PC-9 (cell line): ENCODE results near the gene SPACDR. TPM values are rescaled to one million over a fixed set of nuclear protein-coding genes. Genes with fewer than 3 reads are reported as not detected.

Source experiments
- BruUV-seq: library from RNA; stranded (reverse); fragments of 400-500 nt; replicated peaks from 2 replicates; lab custom pipeline; 2021; lab: Mats Ljungman, UMichigan
- CTCF ChIA-PET: fragments of 300-600 bp; sonication (Branson Sonifier 250); formaldehyde crosslinking; loops from one replicate; lab custom pipeline; 2022; ENCODE audit warnings: antibody characterized with exemption; lab: Charles Lee
- POLR2A ChIA-PET: fragments of 300-600 bp; sonication (Branson Sonifier 250); formaldehyde crosslinking; loops from one replicate; lab custom pipeline; 2022; ENCODE audit warnings: antibody characterized with exemption; ENCODE audit not compliant: unreplicated experiment; lab: Charles Lee
- DNase-seq, 2 experiments: peaks; one replicate each; pipeline versions ENCODE4 v3.0.0 to v3.0.0-alpha.2; 2015 to 2022; ENCODE audit warnings: mixed read lengths in 1 of 2
- H2AFZ ChIP-seq: fragments of 200-600 bp; sonication (generic); 2 replicates; pipeline ENCODE4 v1.8.1; 2017; ENCODE audit warnings: antibody characterized with exemption
- H3F3A ChIP-seq: fragments of 200-600 bp; sonication (generic); 2 replicates; pipeline ENCODE4 v1.8.1; 2017; ENCODE audit warnings: antibody characterized with exemption, mild to moderate bottlenecking, low read depth; ENCODE audit not compliant: insufficient read depth
- H3K27ac ChIP-seq: fragments of 200-600 bp; sonication (generic); 2 replicates; pipeline ENCODE4 v1.6.1; 2016; ENCODE audit warnings: mixed run types
- H3K27me3 ChIP-seq: fragments of 200-600 bp; sonication (generic); 2 replicates; pipeline ENCODE4 v1.6.1; 2016; ENCODE audit warnings: low read depth, mixed run types; ENCODE audit not compliant: insufficient read depth
- H3K36me3 ChIP-seq: fragments of 200-600 bp; sonication (generic); 2 replicates; pipeline ENCODE4 v1.6.1; 2016; ENCODE audit warnings: low read depth, mixed run types
- H3K4me1 ChIP-seq: fragments of 200-600 bp; sonication (generic); replicated peaks from 2 replicates; pipeline ENCODE4 v1.6.1; 2016; ENCODE audit warnings: mixed run types; ENCODE audit not compliant: insufficient read depth
- H3K4me2 ChIP-seq: fragments of 200-600 bp; sonication (generic); 2 replicates; pipeline ENCODE4 v1.6.1; 2017; ENCODE audit warnings: mixed run types
- H3K4me3 ChIP-seq: fragments of 200-600 bp; sonication (generic); 2 replicates; pipeline ENCODE4 v1.6.1; 2016; ENCODE audit warnings: mixed run types
- H3K79me2 ChIP-seq: fragments of 200-600 bp; sonication (generic); 2 replicates; pipeline ENCODE4 v1.6.1; 2017; ENCODE audit warnings: low read depth, mixed run types
- H3K9me2 ChIP-seq: fragments of 200-600 bp; sonication (generic); 2 replicates; pipeline ENCODE4 v1.8.1; 2017; ENCODE audit warnings: mild to moderate bottlenecking; ENCODE audit not compliant: insufficient read depth
- H3K9me3 ChIP-seq: fragments of 200-600 bp; sonication (generic); 2 replicates; pipeline ENCODE4 v1.8.1; 2016; ENCODE audit warnings: low read depth; ENCODE audit not compliant: insufficient read depth
- H4K20me1 ChIP-seq: fragments of 200-600 bp; sonication (generic); 2 replicates; pipeline ENCODE4 v1.8.1; 2017; ENCODE audit not compliant: insufficient read depth
- EZH2 ChIP-seq: fragments of 200-600 bp; sonication (generic); IDR thresholded peaks from 2 replicates; pipeline ENCODE4 v1.8.0; 2017; ENCODE audit warnings: antibody characterized with exemption, low read depth
- intact Hi-C: fragments of 100-400 bp; cut with micrococcal nuclease; formaldehyde crosslinking; loops from one replicate; pipeline ENCODE4 v1.10.0; 2022; ENCODE audit not compliant: unreplicated experiment
- total RNA-seq: library from RNA; stranded (reverse); gene quantifications from 2 replicates; pipeline ENCODE4 v1.2.3, GENCODE V29; 2021
- TF ChIP-seq, protein P1 (sequence below): fragments of 200-600 bp; sonication (generic); conservative IDR thresholded peaks from 2 replicates; pipeline ENCODE4 v1.6.1; 2017; ENCODE audit warnings: mixed run types, antibody characterized with exemption, mild to moderate bottlenecking, moderate library complexity

SPACDR gene
- total RNA-seq, 1 experiment from 2014 or later: 1.4 TPM

DNA sequence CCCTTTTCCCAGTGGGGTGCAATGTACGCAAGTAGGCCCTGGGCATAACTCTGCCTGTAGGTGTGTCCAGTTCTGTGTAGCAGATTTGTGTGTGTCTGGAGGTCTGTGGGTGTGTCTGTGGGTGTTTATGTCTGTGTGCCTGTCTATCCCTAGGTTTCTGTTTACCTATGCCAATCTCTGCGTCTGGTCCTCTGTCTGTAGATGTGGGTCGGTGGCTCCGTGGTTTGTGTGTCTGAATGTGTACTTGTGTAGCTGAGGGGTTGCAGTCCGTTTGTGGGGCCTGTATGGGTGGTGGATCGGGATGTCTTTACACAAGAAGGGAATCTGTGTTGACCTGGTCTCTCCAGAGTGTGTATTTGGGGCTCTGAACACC is 20.6 kb upstream of the SPACDR start:
- H3K4me3 ChIP-seq: no peak overlapping the region
- CTCF ChIA-PET: no interaction called here

DNA sequence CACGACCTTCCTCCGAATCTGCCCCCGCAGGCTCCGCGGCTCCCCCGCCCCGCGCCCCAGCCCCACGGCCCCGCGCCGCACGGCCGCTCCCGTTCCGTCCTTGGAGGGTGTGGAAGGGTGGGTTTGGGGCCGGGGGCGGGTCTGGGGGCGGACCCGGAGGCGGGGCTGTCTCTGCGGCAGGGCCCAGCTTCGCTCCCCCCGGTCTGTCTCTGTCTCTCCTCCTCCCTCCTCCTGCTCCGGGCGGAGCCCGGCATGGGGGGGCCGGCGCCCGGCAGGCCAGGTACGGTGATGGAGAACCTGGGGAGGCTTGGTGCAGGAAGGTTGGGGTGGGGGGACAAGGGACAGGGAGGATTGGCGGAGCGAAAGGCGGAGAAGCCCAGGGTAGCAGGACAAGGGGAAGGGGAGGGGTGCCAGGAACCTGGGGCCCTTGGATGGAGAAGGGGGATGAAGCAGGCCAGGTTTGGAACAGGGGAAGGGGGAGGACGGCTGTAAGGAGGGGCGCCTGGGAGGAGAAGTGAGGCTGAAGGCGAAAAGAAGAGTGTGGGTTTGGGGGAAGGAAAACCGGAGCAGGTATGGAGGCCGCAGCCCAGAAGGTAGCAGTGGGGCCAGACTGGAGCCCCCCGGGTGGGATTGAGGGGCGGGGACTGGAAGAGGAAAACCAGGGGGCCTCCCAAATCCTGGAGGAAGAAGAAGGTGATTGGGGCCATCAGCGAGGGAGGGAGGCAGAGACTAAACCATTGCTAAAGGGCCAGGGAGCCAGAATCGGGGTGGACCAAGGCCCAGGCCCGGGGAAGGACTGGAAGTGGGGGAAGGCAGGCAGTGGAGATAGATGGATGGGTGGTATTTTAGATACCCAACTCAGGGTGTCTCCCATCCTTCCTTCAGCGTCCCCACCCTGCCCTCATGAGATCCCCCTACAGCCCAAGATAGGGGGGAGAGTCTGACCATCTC is 19.9 kb upstream of the SPACDR start, which contains the start of gene NYAP1:
Gene NYAP1 (plus strand): TSS at position 206 of the 951 bp plus-strand sequence. CDS start 1,385 bp downstream, outside the sequence.
- Histone ChIP-seq H3K9me3 (no peaks in the 10 kb centered on the region), H3K36me3 (no peaks in the 10 kb centered on the region), H3K4me1 (peaks cover 24% of the 10 kb centered on the region), H3K27ac (no peak within 1 kb of the TSS), H3K79me2 (no peaks in the 10 kb centered on the region; the same call in 1 of the 2 replicates), H2AFZ (peak within 1 kb of the TSS; percentile 84), H3F3A (peaks cover 15% of the 10 kb centered on the region; the same call in 1 of the 2 replicates), H3K4me3 (peak within 1 kb of the TSS; percentile 65), H4K20me1 (no peaks in the 10 kb centered on the region), H3K27me3 (no peaks in the 10 kb centered on the region), H3K9me2 (no peaks in the 10 kb centered on the region), H3K4me2 (peak within 1 kb of the TSS; percentile 83)
- TF ChIP-seq EZH2: no peak
- TF ChIP-seq, protein P1, sequence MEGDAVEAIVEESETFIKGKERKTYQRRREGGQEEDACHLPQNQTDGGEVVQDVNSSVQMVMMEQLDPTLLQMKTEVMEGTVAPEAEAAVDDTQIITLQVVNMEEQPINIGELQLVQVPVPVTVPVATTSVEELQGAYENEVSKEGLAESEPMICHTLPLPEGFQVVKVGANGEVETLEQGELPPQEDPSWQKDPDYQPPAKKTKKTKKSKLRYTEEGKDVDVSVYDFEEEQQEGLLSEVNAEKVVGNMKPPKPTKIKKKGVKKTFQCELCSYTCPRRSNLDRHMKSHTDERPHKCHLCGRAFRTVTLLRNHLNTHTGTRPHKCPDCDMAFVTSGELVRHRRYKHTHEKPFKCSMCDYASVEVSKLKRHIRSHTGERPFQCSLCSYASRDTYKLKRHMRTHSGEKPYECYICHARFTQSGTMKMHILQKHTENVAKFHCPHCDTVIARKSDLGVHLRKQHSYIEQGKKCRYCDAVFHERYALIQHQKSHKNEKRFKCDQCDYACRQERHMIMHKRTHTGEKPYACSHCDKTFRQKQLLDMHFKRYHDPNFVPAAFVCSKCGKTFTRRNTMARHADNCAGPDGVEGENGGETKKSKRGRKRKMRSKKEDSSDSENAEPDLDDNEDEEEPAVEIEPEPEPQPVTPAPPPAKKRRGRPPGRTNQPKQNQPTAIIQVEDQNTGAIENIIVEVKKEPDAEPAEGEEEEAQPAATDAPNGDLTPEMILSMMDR: no peak
- BruUV-seq: no TSS peak
- CTCF ChIA-PET: interaction anchor here (0.6 to 0.9 kb wide), 3 partner anchors 76 to 1260 kb away, joined by 4 to 10 read pairs (median 8); no protein-coding TSS in a partner anchor
- intact Hi-C loops: loop anchor here (1.0 kb wide), 1 partner anchor 61 kb away; no protein-coding TSS in a partner anchor
- peak in 1 of 2 experiments; percentile 64 for DNase-seq
- POLR2A ChIA-PET: interaction anchor here (0.6 kb wide), 1 partner anchor 368 kb away, joined by 3 read pairs; no protein-coding TSS in a partner anchor

More for the DNA sequence above, 20.6 kb upstream of the SPACDR start:
- Histone ChIP-seq H3K4me2 (no peak overlapping the region), H2AFZ (no peak overlapping the region), H3K9me3 (no peaks in the 10 kb centered on the region), H4K20me1 (no peaks in the 10 kb centered on the region), H3K79me2 (no peaks in the 10 kb centered on the region), H3K27me3 (no peaks in the 10 kb centered on the region), H3K4me1 (peaks cover 21% of the 10 kb centered on the region), H3F3A (peaks cover 15% of the 10 kb centered on the region; the same call in 1 of the 2 replicates), H3K36me3 (no peaks in the 10 kb centered on the region), H3K9me2 (no peaks in the 10 kb centered on the region), H3K27ac (no peak overlapping the region)
- no peak for DNase-seq
- BruUV-seq: no TSS peak
- POLR2A ChIA-PET: no interaction called here
- no peak for TF ChIP-seq EZH2
- TF ChIP-seq, protein P1: no peak
- intact Hi-C loops: no loop called here

DNA sequence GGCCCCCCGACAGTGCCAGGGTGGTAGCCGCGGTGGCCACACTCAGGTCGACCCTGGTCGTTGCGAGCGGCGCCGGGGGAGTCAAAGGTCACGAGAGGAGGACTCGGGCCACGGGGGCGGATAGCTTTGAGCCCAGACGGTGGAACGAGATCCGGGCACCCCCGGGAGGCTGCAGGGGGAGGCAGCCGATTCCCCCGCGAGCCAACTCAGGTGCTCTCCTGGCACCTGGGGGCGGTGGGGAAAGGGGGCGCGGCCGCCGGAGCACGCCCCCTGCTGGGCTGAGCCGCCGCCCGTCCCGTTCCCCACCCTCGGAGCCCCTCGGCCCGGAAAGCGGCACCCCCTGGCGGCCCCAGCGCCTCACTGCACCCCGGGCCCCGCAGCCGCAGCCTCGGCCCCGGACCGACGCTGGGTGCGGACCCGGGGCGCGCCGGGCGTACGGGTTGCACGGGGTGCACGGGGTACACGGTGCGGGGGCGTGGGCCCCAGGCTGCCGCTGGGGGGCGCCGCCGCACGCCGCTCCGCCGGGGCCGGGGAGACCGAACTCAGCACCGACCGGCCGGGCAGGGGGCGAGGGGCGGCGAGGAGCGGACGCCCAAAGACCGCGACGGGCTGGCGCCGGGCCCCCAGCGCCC is 19.1 kb upstream of the SPACDR start:
- BruUV-seq: no TSS peak
- peaks cover 8% of the 10 kb centered on the region for H3K79me2 ChIP-seq
- H3K4me1 ChIP-seq: peaks cover 24% of the 10 kb centered on the region
- H4K20me1 ChIP-seq: no peaks in the 10 kb centered on the region
- H3K4me3 ChIP-seq: peak overlapping the region; percentile 65
- H3K36me3 ChIP-seq: no peaks in the 10 kb centered on the region
- ChIA-PET POLR2A (no interaction called here), CTCF (interaction anchor here (0.6 to 1.3 kb wide), 5 partner anchors 77 to 1259 kb away, joined by 3 to 10 read pairs (median 7); no protein-coding TSS in a partner anchor)
- no peaks in the 10 kb centered on the region for H3K9me2 ChIP-seq
- intact Hi-C loops: loop anchor here (1.0 kb wide), 1 partner anchor 62 kb away; no protein-coding TSS in a partner anchor
- TF ChIP-seq, protein P1: peak; percentile 80
- no peak for TF ChIP-seq EZH2
- H3K9me3 ChIP-seq: no peaks in the 10 kb centered on the region
- H3K27me3 ChIP-seq: no peaks in the 10 kb centered on the region
- peak overlapping the region; percentile 84 for H2AFZ ChIP-seq
- no peak overlapping the region for H3K27ac ChIP-seq
- peak; percentile 39 to 86 for DNase-seq
- peaks cover 15% of the 10 kb centered on the region; the same call in 1 of the 2 replicates for H3F3A ChIP-seq
- H3K4me2 ChIP-seq: peak overlapping the region; percentile 83
